H9 (cell line): ENCODE data around the gene ADGRL2. TPM values are rescaled to one million over a fixed set of nuclear protein-coding genes. Genes with fewer than 3 reads are reported as not detected.

Experiments
- DNase-seq: peaks from one replicate; pipeline ENCODE4 v3.0.0-alpha.2; 2017
- H2AFZ ChIP-seq: one replicate; pipeline ENCODE4 v1.6.1; 2013; ENCODE audit warnings: mild to moderate bottlenecking, low read length, control low read depth, moderate library complexity
- H2AK5ac ChIP-seq: 2 replicates; pipeline ENCODE4 v1.6.1; 2013; ENCODE audit warnings: low read length, control low read depth, mixed read lengths; ENCODE audit not compliant: insufficient read length
- H2BK120ac ChIP-seq: one replicate; pipeline ENCODE4 v1.6.1; 2013; ENCODE audit warnings: low read depth, mild to moderate bottlenecking, low read length, control low read depth, inconsistent platforms; ENCODE audit not compliant: poor library complexity, severe bottlenecking
- H2BK12ac ChIP-seq: 2 replicates; pipeline ENCODE4 v1.6.1; 2013; ENCODE audit warnings: low read length, control low read depth, mixed read lengths, low read depth; ENCODE audit not compliant: insufficient read length
- H2BK15ac ChIP-seq: 2 replicates; pipeline ENCODE4 v1.6.1; 2013; ENCODE audit warnings: low read depth, low read length, control low read depth
- H2BK20ac ChIP-seq: one replicate; pipeline ENCODE4 v1.6.1; 2013; ENCODE audit warnings: low read depth, mild to moderate bottlenecking, low read length, control low read depth, inconsistent platforms; ENCODE audit not compliant: poor library complexity, severe bottlenecking
- H2BK5ac ChIP-seq: 2 replicates; pipeline ENCODE4 v1.6.1; 2013; ENCODE audit warnings: low read length, control low read depth, mixed read lengths; ENCODE audit not compliant: insufficient read length
- H3K14ac ChIP-seq: 2 replicates; pipeline ENCODE4 v1.6.1; 2013; ENCODE audit warnings: low read length, control low read depth; ENCODE audit not compliant: insufficient read depth
- H3K18ac ChIP-seq: 2 replicates; pipeline ENCODE4 v1.6.1; 2013; ENCODE audit warnings: low read depth, mild to moderate bottlenecking, mixed read lengths, low read length, control low read depth; ENCODE audit not compliant: insufficient read length
- H3K23ac ChIP-seq: 2 replicates; pipeline ENCODE4 v1.6.1; 2013; ENCODE audit warnings: low read length, control low read depth, mixed read lengths, low read depth; ENCODE audit not compliant: insufficient read length
- H3K23me2 ChIP-seq: 2 replicates; pipeline ENCODE4 v1.6.1; 2013; ENCODE audit warnings: low read depth, mild to moderate bottlenecking, mixed read lengths, low read length, control low read depth; ENCODE audit not compliant: insufficient read length, poor library complexity, severe bottlenecking
- H3K27ac ChIP-seq: 2 replicates; pipeline ENCODE4 v1.5.1; 2013; ENCODE audit warnings: low read length, control low read depth, mixed read lengths, low read depth; ENCODE audit not compliant: insufficient read length
- H3K27me3 ChIP-seq: 2 replicates; pipeline ENCODE4 v1.6.1; 2013; ENCODE audit warnings: low read length, control low read depth, inconsistent platforms; ENCODE audit not compliant: insufficient read depth
- H3K4ac ChIP-seq: 2 replicates; pipeline ENCODE4 v1.6.1; 2013; ENCODE audit warnings: low read depth, mild to moderate bottlenecking, control low read depth, inconsistent platforms, low read length, moderate library complexity
- H3K4me1 ChIP-seq: 2 replicates; pipeline ENCODE4 v1.6.1; 2013; ENCODE audit warnings: low read length, control low read depth, inconsistent platforms; ENCODE audit not compliant: insufficient read depth
- H3K4me2 ChIP-seq: 2 replicates; pipeline ENCODE4 v1.6.1; 2013; ENCODE audit warnings: low read length, control low read depth, mixed read lengths; ENCODE audit not compliant: insufficient read length, insufficient read depth
- H3K56ac ChIP-seq: 2 replicates; pipeline ENCODE4 v1.6.1; 2013; ENCODE audit warnings: low read depth, mild to moderate bottlenecking, mixed read lengths, low read length, control low read depth; ENCODE audit not compliant: insufficient read length
- H3K79me1 ChIP-seq: 2 replicates; pipeline ENCODE4 v1.6.1; 2013; ENCODE audit warnings: low read depth, mild to moderate bottlenecking, moderate library complexity, low read length, control low read depth, inconsistent platforms; ENCODE audit not compliant: insufficient read depth, poor library complexity, severe bottlenecking
- H3K79me2 ChIP-seq: 2 replicates; pipeline ENCODE4 v1.6.1; 2013; ENCODE audit warnings: low read length, control low read depth, inconsistent platforms; ENCODE audit not compliant: insufficient read depth
- H3K9ac ChIP-seq: 2 replicates; pipeline ENCODE4 v1.6.1; 2013; ENCODE audit warnings: low read length, control low read depth, mixed read lengths; ENCODE audit not compliant: insufficient read length; ENCODE audit errors: extremely low read depth
- H3K9me3 ChIP-seq: one replicate; pipeline ENCODE4 v1.6.1; 2013; ENCODE audit warnings: low read depth, low read length, inconsistent platforms; ENCODE audit not compliant: control insufficient read depth
- H3T11ph ChIP-seq: one replicate; pipeline ENCODE4 v1.6.1; 2013; ENCODE audit warnings: mild to moderate bottlenecking, low read length, control low read depth, inconsistent platforms
- H4K20me1 ChIP-seq: one replicate; pipeline ENCODE4 v1.6.1; 2013; ENCODE audit not compliant: control insufficient read depth, insufficient read length, insufficient read depth
- H4K5ac ChIP-seq: 2 replicates; pipeline ENCODE4 v1.6.1; 2013; ENCODE audit warnings: low read depth, mild to moderate bottlenecking, mixed read lengths, low read length, control low read depth; ENCODE audit not compliant: insufficient read length
- H4K8ac ChIP-seq: replicated peaks from 2 replicates; pipeline ENCODE4 v1.6.1; 2013; ENCODE audit warnings: low read length, control low read depth, mixed read lengths, low read depth; ENCODE audit not compliant: insufficient read length
- H4K91ac ChIP-seq: 2 replicates; pipeline ENCODE4 v1.6.1; 2013; ENCODE audit warnings: low read depth, mild to moderate bottlenecking, moderate library complexity, mixed read lengths, low read length, control low read depth; ENCODE audit not compliant: insufficient read length
- H3K27ac Mint-ChIP-seq, 3 experiments: 2 replicates in 2 of 3; 3 replicates in 1 of 3; pipeline ENCODE4 v1.8.0; 2020 to 2021; ENCODE audit warnings: mixed read lengths in 3 of 3, mild to moderate bottlenecking in 1 of 3, moderate library complexity in 1 of 3
- H3K27me3 Mint-ChIP-seq: 2 replicates; pipeline ENCODE4 v1.8.0; 2021; ENCODE audit warnings: low read depth, mild to moderate bottlenecking, moderate library complexity, mixed read lengths
- H3K36me3 Mint-ChIP-seq, 3 experiments: 2 replicates in 2 of 3; 3 replicates in 1 of 3; pipeline ENCODE4 v1.8.0; 2020 to 2021; ENCODE audit warnings: low read depth in 3 of 3, mixed read lengths in 3 of 3; ENCODE audit not compliant: insufficient read depth in 1 of 3
- H3K4me1 Mint-ChIP-seq, 2 experiments: 2 replicates each; pipeline ENCODE4 v1.8.0; 2020; ENCODE audit warnings: mixed read lengths in 2 of 2
- H3K4me3 Mint-ChIP-seq, 2 experiments: 2 replicates in 1 of 2; 3 replicates in 1 of 2; pipeline ENCODE4 v1.8.0; 2020 to 2021; ENCODE audit warnings: mild to moderate bottlenecking in 2 of 2, mixed read lengths in 2 of 2, moderate library complexity in 1 of 2
- H3K9me3 Mint-ChIP-seq, 2 experiments: 2 replicates in 1 of 2; 3 replicates in 1 of 2; pipeline ENCODE4 v1.8.0; 2020; ENCODE audit warnings: mild to moderate bottlenecking in 2 of 2, mixed read lengths in 2 of 2, moderate library complexity in 1 of 2
- CTCF ChIP-seq: fragments of 200-600 bp; sonication (generic); conservative IDR thresholded peaks from 3 replicates; pipeline ENCODE4 v1.8.0; 2021; ENCODE audit warnings: antibody characterized with exemption, mild to moderate bottlenecking
- WGBS: extraction: QIAGEN DNeasy Blood & Tissue Kit; methylation state at CpG from one replicate; pipeline ENCODE4 v1.1.7; 2013; ENCODE audit warnings: missing lambda C conversion rate, low lambda C conversion rate, mixed read lengths; ENCODE audit not compliant: insufficient read length; ENCODE audit errors: extremely low coverage; 5-methylcytosine and 5-hydroxymethylcytosine counted together
- total RNA-seq: library from RNA; stranded (reverse); gene quantifications from 2 replicates; pipeline ENCODE4 v1.2.1, GENCODE V29; 2021

Gene ADGRL2
- total RNA-seq, 1 experiment from 2014 or later: 119 TPM

- H3K9me3 Mint-ChIP-seq: peaks cover 0 to 2% of the 10 kb centered on the region in 2 experiments; a peak in 1 of 5 replicates
- Histone ChIP-seq H3K27me3 (no peaks in the 10 kb centered on the region), H3K9me3 (no peaks in the 10 kb centered on the region), H3K4ac (no peak overlapping the region), H3K4me2 (no peak overlapping the region), H3K27ac (no peak overlapping the region), H2BK5ac (no peak overlapping the region), H4K91ac (no peak overlapping the region), H4K5ac (no peak overlapping the region), H3T11ph (no peak overlapping the region), H3K14ac (no peak overlapping the region), H2AK5ac (no peak overlapping the region), H3K56ac (no peak overlapping the region), H3K79me2 (no peaks in the 10 kb centered on the region), H2BK12ac (no peak overlapping the region), H3K18ac (no peak overlapping the region), H2BK15ac (no peak overlapping the region), H4K20me1 (no peaks in the 10 kb centered on the region), H2AFZ (no peak overlapping the region), H4K8ac (no peak overlapping the region), H3K23ac (no peak overlapping the region), H3K9ac (no peak overlapping the region), H3K4me1 (peaks cover 3% of the 10 kb centered on the region), H3K23me2 (no peaks in the 10 kb centered on the region), H2BK20ac (no peak overlapping the region), H3K79me1 (no peaks in the 10 kb centered on the region), H2BK120ac (no peak overlapping the region)
- no peak for TF ChIP-seq CTCF
- no CpG with 5 or more reads among the region's 8 CpGs for WGBS
- no peak overlapping the region for H3K4me3 Mint-ChIP-seq
- no peaks in the 10 kb centered on the region for H3K27me3 Mint-ChIP-seq
- no peak overlapping the region for H3K27ac Mint-ChIP-seq
- no peaks in the 10 kb centered on the region for H3K36me3 Mint-ChIP-seq
- H3K4me1 Mint-ChIP-seq: peaks cover 21 to 22% of the 10 kb centered on the region in 2 experiments
- DNase-seq: no peak
Measured at GRCh38 chr1:81757398-81758020, 43.2 kb upstream of the ADGRL2 start.
